Adrenal gland (tissue), 5 donors: ENCODE data around the gene LARGE2.

Experiments used
- CTCF ChIP-seq, 6 experiments: fragments of 450-650 bp in 4 of 6; fragments of 200-600 bp in 2 of 6; sonication (generic) in 1 of 6; IDR thresholded peaks; 1 replicate in 5 of 6; 2 replicates in 1 of 6; pipeline versions ENCODE4 v1.5.1 to v1.8.0; 2016 to 2021; ENCODE audit warnings: antibody characterized with exemption in 6 of 6, mild to moderate bottlenecking in 2 of 6, moderate library complexity in 1 of 6
- POLR2A ChIP-seq, 2 donors: fragments of 450-650 bp; IDR thresholded peaks; one replicate each; pipeline ENCODE4 v1.6.1; 2017; ENCODE audit warnings: antibody characterized with exemption in 2 of 2, mild to moderate bottlenecking in 2 of 2, moderate library complexity in 1 of 2
- donor health status: DM: no; HTN: no; CAD: no.

GRCh38 chr11:45885274-45885920, 37.1 kb upstream of the LARGE2 start, which contains the start of gene MAPK8IP1:
- no peak for TF ChIP-seq POLR2A (IDR thresholded peaks at IDR 0.05)
- no peak for TF ChIP-seq CTCF (IDR thresholded peaks at IDR 0.05)
